GM18873 (cell line): ENCODE data around the gene SIGLEC10.

ENCODE experiments used
- ATAC-seq: cut with Tn5 transposase; IDR thresholded peaks from one replicate; pipeline ENCODE4 v1.9.1; 2021; ENCODE audit warnings: mild to moderate bottlenecking, moderate library complexity, moderate number of reproducible peaks; ENCODE audit not compliant: unreplicated experiment, low FRiP score

The SIGLEC10 gene

GRCh38 chr19:51367565-51368365, 49.7 kb downstream of the SIGLEC10 start:
- ATAC-seq = peak; percentile 65

- no peak for ATAC-seq
Measured at GRCh38 chr19:51367255-51367564, 50.2 kb downstream of the SIGLEC10 start.

GRCh38 chr19:51366389-51367254, 50.8 kb downstream of the SIGLEC10 start:
- peak; percentile 37 for ATAC-seq

GRCh38 chr19:51365965-51366388, 51.5 kb downstream of the SIGLEC10 start, which contains the start of gene ETFB:
ETFB (minus strand) TSS chr19:51366388; CDS start chr19:51366326, 62 bp downstream.
- no peak for ATAC-seq

GRCh38 chr19:51365211-51365964, 52.1 kb downstream of the SIGLEC10 start:
- ATAC-seq = no peak

- no peak for ATAC-seq
Measured at GRCh38 chr19:51364200-51365106, 53.0 kb downstream of the SIGLEC10 start.

GRCh38 chr19:51361239-51361638, 56.2 kb downstream of the SIGLEC10 start:
- no peak for ATAC-seq
